T-helper 2 cell treated with Interferon-gamma antibody and Interleukin-4, amounts not matched to agents 5 μg/mL and 100 μg/mL, for 36 hours (primary cell): ENCODE data around the gene UVRAG.

Experiments
- DNase-seq: peaks from one replicate; pipeline ENCODE4 v3.0.0; 2021; ENCODE audit warnings: low spot score
- H3K27ac Mint-ChIP-seq: one replicate; pipeline ENCODE4 v1.8.0; 2021; ENCODE audit warnings: mild to moderate bottlenecking, mixed read lengths
- H3K27me3 Mint-ChIP-seq: one replicate; pipeline ENCODE4 v1.8.0; 2021; ENCODE audit warnings: low read depth, mixed read lengths
- H3K36me3 Mint-ChIP-seq: one replicate; pipeline ENCODE4 v1.8.0; 2021; ENCODE audit warnings: low read depth, mixed read lengths
- H3K4me1 Mint-ChIP-seq: one replicate; pipeline ENCODE4 v1.8.0; 2021; ENCODE audit warnings: low read depth, mixed read lengths
- H3K4me3 Mint-ChIP-seq: one replicate; pipeline ENCODE4 v1.8.0; 2022; ENCODE audit warnings: mild to moderate bottlenecking, moderate library complexity, mixed read lengths
- H3K9me3 Mint-ChIP-seq: one replicate; pipeline ENCODE4 v1.8.0; 2021; ENCODE audit warnings: mixed read lengths

UVRAG gene

GRCh38 chr11:76107971-76108370 is 293.0 kb downstream of the UVRAG start:
- Mint-ChIP-seq H3K4me3 (no peak overlapping the region), H3K27me3 (no peaks in the 10 kb centered on the region), H3K36me3 (no peaks in the 10 kb centered on the region), H3K27ac (no peak overlapping the region), H3K9me3 (no peaks in the 10 kb centered on the region), H3K4me1 (no peaks in the 10 kb centered on the region)
- DNase-seq, result no peak

GRCh38 chr11:76114238-76114637 is 299.2 kb downstream of the UVRAG start:
- Mint-ChIP-seq H3K4me1 (no peaks in the 10 kb centered on the region), H3K4me3 (no peak overlapping the region), H3K27me3 (no peaks in the 10 kb centered on the region), H3K36me3 (peaks cover 6% of the 10 kb centered on the region), H3K9me3 (no peaks in the 10 kb centered on the region), H3K27ac (no peak overlapping the region)
- no peak for DNase-seq

GRCh38 chr11:76115555-76115954 is 300.5 kb downstream of the UVRAG start:
- no peak for DNase-seq
- H3K4me3 Mint-ChIP-seq, result no peak overlapping the region
- H3K27me3 Mint-ChIP-seq, result no peaks in the 10 kb centered on the region
- H3K9me3 Mint-ChIP-seq, result no peaks in the 10 kb centered on the region
- H3K27ac Mint-ChIP-seq, result no peak overlapping the region
- peaks cover 6% of the 10 kb centered on the region for H3K36me3 Mint-ChIP-seq
- no peaks in the 10 kb centered on the region for H3K4me1 Mint-ChIP-seq

GRCh38 chr11:76119032-76119431 is 304.0 kb downstream of the UVRAG start:
- Mint-ChIP-seq H3K27me3 (no peaks in the 10 kb centered on the region), H3K27ac (no peak overlapping the region), H3K9me3 (no peaks in the 10 kb centered on the region), H3K36me3 (peaks cover 6% of the 10 kb centered on the region), H3K4me3 (no peak overlapping the region), H3K4me1 (no peaks in the 10 kb centered on the region)
- no peak for DNase-seq

GRCh38 chr11:76119779-76120178 is 304.8 kb downstream of the UVRAG start:
- Mint-ChIP-seq H3K27me3 (no peaks in the 10 kb centered on the region), H3K9me3 (no peaks in the 10 kb centered on the region), H3K4me1 (no peaks in the 10 kb centered on the region), H3K27ac (no peak overlapping the region), H3K36me3 (peaks cover 6% of the 10 kb centered on the region), H3K4me3 (no peak overlapping the region)
- no peak for DNase-seq

GRCh38 chr11:76120513-76121101 is 305.6 kb downstream of the UVRAG start:
- DNase-seq, result no peak
- no peaks in the 10 kb centered on the region for H3K27me3 Mint-ChIP-seq
- peaks cover 6% of the 10 kb centered on the region for H3K36me3 Mint-ChIP-seq
- no peaks in the 10 kb centered on the region for H3K9me3 Mint-ChIP-seq
- no peak overlapping the region for H3K4me3 Mint-ChIP-seq
- H3K27ac Mint-ChIP-seq, result no peak overlapping the region
- H3K4me1 Mint-ChIP-seq, result no peaks in the 10 kb centered on the region

- Mint-ChIP-seq H3K27me3 (no peaks in the 10 kb centered on the region), H3K4me3 (no peak overlapping the region), H3K36me3 (no peaks in the 10 kb centered on the region), H3K27ac (no peak overlapping the region), H3K4me1 (no peaks in the 10 kb centered on the region), H3K9me3 (no peaks in the 10 kb centered on the region)
- no peak for DNase-seq
Measured at GRCh38 chr11:76123248-76123647, 308.2 kb downstream of the UVRAG start.

GRCh38 chr11:76124905-76125770 is 310.1 kb downstream of the UVRAG start:
- H3K27ac Mint-ChIP-seq, result no peak overlapping the region

GRCh38 chr11:76129729-76130128 is 314.7 kb downstream of the UVRAG start:
- Mint-ChIP-seq H3K4me1 (peaks cover 10% of the 10 kb centered on the region), H3K27me3 (no peaks in the 10 kb centered on the region), H3K36me3 (no peaks in the 10 kb centered on the region), H3K4me3 (no peak overlapping the region), H3K9me3 (no peaks in the 10 kb centered on the region), H3K27ac (no peak overlapping the region)
- no peak for DNase-seq

More at GRCh38 chr11:76124905-76125770, 310.1 kb downstream of the UVRAG start:
- no peaks in the 10 kb centered on the region for H3K27me3 Mint-ChIP-seq
- no peaks in the 10 kb centered on the region for H3K9me3 Mint-ChIP-seq
- H3K4me1 Mint-ChIP-seq, result no peaks in the 10 kb centered on the region
- H3K4me3 Mint-ChIP-seq, result no peak overlapping the region
- no peaks in the 10 kb centered on the region for H3K36me3 Mint-ChIP-seq
- DNase-seq, result no peak

- no peak overlapping the region for H3K27ac Mint-ChIP-seq
- H3K36me3 Mint-ChIP-seq, result no peaks in the 10 kb centered on the region
- no peaks in the 10 kb centered on the region for H3K9me3 Mint-ChIP-seq
- no peaks in the 10 kb centered on the region for H3K27me3 Mint-ChIP-seq
- no peak for DNase-seq
- H3K4me3 Mint-ChIP-seq, result no peak overlapping the region
- peaks cover 10% of the 10 kb centered on the region for H3K4me1 Mint-ChIP-seq
Measured at GRCh38 chr11:76131142-76131541, 316.1 kb downstream of the UVRAG start.

GRCh38 chr11:76131671-76132631 is 316.9 kb downstream of the UVRAG start:
- H3K27me3 Mint-ChIP-seq, result no peaks in the 10 kb centered on the region
- H3K4me3 Mint-ChIP-seq, result no peak overlapping the region
- DNase-seq, result no peak
- H3K27ac Mint-ChIP-seq, result no peak overlapping the region
- no peaks in the 10 kb centered on the region for H3K9me3 Mint-ChIP-seq
- H3K4me1 Mint-ChIP-seq, result peaks cover 10% of the 10 kb centered on the region
- H3K36me3 Mint-ChIP-seq, result no peaks in the 10 kb centered on the region

- no peak for DNase-seq
- Mint-ChIP-seq H3K27ac (no peak overlapping the region), H3K36me3 (no peaks in the 10 kb centered on the region)
Measured at GRCh38 chr11:76134239-76134638, 319.2 kb downstream of the UVRAG start.

GRCh38 chr11:76135491-76135890 is 320.5 kb downstream of the UVRAG start:
- DNase-seq, result no peak
- H3K27ac Mint-ChIP-seq, result no peak overlapping the region
- H3K4me3 Mint-ChIP-seq, result no peak overlapping the region
- no peaks in the 10 kb centered on the region for H3K9me3 Mint-ChIP-seq
- H3K27me3 Mint-ChIP-seq, result no peaks in the 10 kb centered on the region
- H3K36me3 Mint-ChIP-seq, result peaks cover under 1% of the 10 kb centered on the region
- peaks cover 10% of the 10 kb centered on the region for H3K4me1 Mint-ChIP-seq

More at GRCh38 chr11:76134239-76134638, 319.2 kb downstream of the UVRAG start:
- H3K9me3 Mint-ChIP-seq, result no peaks in the 10 kb centered on the region
- H3K27me3 Mint-ChIP-seq, result no peaks in the 10 kb centered on the region
- H3K4me1 Mint-ChIP-seq, result peaks cover 10% of the 10 kb centered on the region
- H3K4me3 Mint-ChIP-seq, result no peak overlapping the region

GRCh38 chr11:76139314-76139713 is 324.3 kb downstream of the UVRAG start:
- no peaks in the 10 kb centered on the region for H3K27me3 Mint-ChIP-seq

More at GRCh38 chr11:76139314-76139713, 324.3 kb downstream of the UVRAG start:
- Mint-ChIP-seq H3K4me1 (no peaks in the 10 kb centered on the region), H3K27ac (no peak overlapping the region), H3K36me3 (peaks cover 4% of the 10 kb centered on the region), H3K4me3 (no peak overlapping the region), H3K9me3 (no peaks in the 10 kb centered on the region)
- DNase-seq, result no peak
